ENCODE results near the gene GMFB. TPM values are rescaled to one million over a fixed set of nuclear protein-coding genes. Genes with fewer than 3 reads are reported as not detected.
"Not testable (repeated sequence)": the region's sequence is repeated elsewhere in the genome, so short reads cannot be mapped to it uniquely, and the experiment has no call there.

GMFB gene
- total and polyA plus RNA-seq, 2 experiments from 2014 or later: 26.7 to 38.1 TPM

GRCh38 chr14:54444681-54445080, 44.1 kb downstream of the GMFB start:
- no peak for TF ChIP-seq CTCF (IDR thresholded peaks at IDR 0.05; ENCODE audit: low read depth, low read length)

GRCh38 chr14:54443981-54444380, 44.8 kb downstream of the GMFB start:
- H3K4me3 ChIP-seq: no peak overlapping the region
- TF ChIP-seq CTCF (IDR thresholded peaks at IDR 0.05; ENCODE audit: low read depth, low read length): no peak
- H3K4me1 ChIP-seq (ENCODE audit: low read depth): peaks cover 6% of the 10 kb centered on the region
- DNase-seq (ENCODE audit: low read depth in 1 of 2, low spot score in 1 of 2): no peak
- H3K27ac ChIP-seq: no peak overlapping the region
- H3K27me3 ChIP-seq: no peaks in the 10 kb centered on the region
- no peaks in the 10 kb centered on the region for H3K9me3 ChIP-seq (ENCODE audit: low read depth)
- no peaks in the 10 kb centered on the region for H3K36me3 ChIP-seq

More at GRCh38 chr14:54444681-54445080, 44.1 kb downstream of the GMFB start:
- no peaks in the 10 kb centered on the region for H3K9me3 ChIP-seq (ENCODE audit: low read depth)
- no peak overlapping the region for H3K4me3 ChIP-seq
- H3K4me1 ChIP-seq (ENCODE audit: low read depth): peaks cover 5% of the 10 kb centered on the region
- no peaks in the 10 kb centered on the region for H3K36me3 ChIP-seq
- no peaks in the 10 kb centered on the region for H3K27me3 ChIP-seq
- H3K27ac ChIP-seq: no peak overlapping the region
- DNase-seq (ENCODE audit: low read depth in 1 of 2, low spot score in 1 of 2): peak in 1 of 2 donors; percentile 21

- DNase-seq (ENCODE audit: low read depth in 1 of 2, low spot score in 1 of 2); H3K27me3 ChIP-seq; H3K36me3 ChIP-seq; H3K4me3 ChIP-seq; H3K9me3 ChIP-seq (ENCODE audit: low read depth); H3K27ac ChIP-seq: not testable (repeated sequence)
- H3K4me1 ChIP-seq (ENCODE audit: low read depth): peaks cover 10% of the 10 kb centered on the region
Measured at GRCh38 chr14:54442961-54443360, 45.8 kb downstream of the GMFB start.

GRCh38 chr14:54440873-54441868, 47.6 kb downstream of the GMFB start, which contains the start of gene CNIH1:
TSS of gene CNIH1 (minus strand) at chr14:54441374. CDS start at chr14:54441327, 47 bp downstream.
- H3K4me1 ChIP-seq (ENCODE audit: low read depth): peaks cover 10% of the 10 kb centered on the region
- H3K4me3 ChIP-seq: peak within 1 kb of the TSS; percentile 69
- peak; percentile 94 for TF ChIP-seq CTCF (IDR thresholded peaks at IDR 0.05; ENCODE audit: low read depth, low read length)
- H3K9me3 ChIP-seq (ENCODE audit: low read depth): no peaks in the 10 kb centered on the region
- H3K36me3 ChIP-seq: no peaks in the 10 kb centered on the region
- peak within 1 kb of the TSS; percentile 95 for H3K27ac ChIP-seq
- H3K27me3 ChIP-seq: no peaks in the 10 kb centered on the region
- DNase-seq (ENCODE audit: low read depth in 1 of 2, low spot score in 1 of 2): peak; percentile 95 to 96

- H3K27me3 ChIP-seq: no peaks in the 10 kb centered on the region
- peaks cover 10% of the 10 kb centered on the region for H3K4me1 ChIP-seq (ENCODE audit: low read depth)
- H3K27ac ChIP-seq: peak overlapping the region; percentile 95
- peak in 1 of 2 donors; percentile 25 for DNase-seq (ENCODE audit: low read depth in 1 of 2, low spot score in 1 of 2)
- peak overlapping the region; percentile 69 for H3K4me3 ChIP-seq
- H3K9me3 ChIP-seq (ENCODE audit: low read depth): no peaks in the 10 kb centered on the region
- no peak for TF ChIP-seq CTCF (IDR thresholded peaks at IDR 0.05; ENCODE audit: low read depth, low read length)
- H3K36me3 ChIP-seq: no peaks in the 10 kb centered on the region
Measured at GRCh38 chr14:54440476-54440872, 48.3 kb downstream of the GMFB start.

- H3K27ac ChIP-seq: peak overlapping the region; percentile 95
- no peaks in the 10 kb centered on the region for H3K27me3 ChIP-seq
- peak overlapping the region; percentile 69 for H3K4me3 ChIP-seq
- no peaks in the 10 kb centered on the region for H3K9me3 ChIP-seq (ENCODE audit: low read depth)
- no peaks in the 10 kb centered on the region for H3K36me3 ChIP-seq
- peak in 1 of 2 donors; percentile 67 for DNase-seq (ENCODE audit: low read depth in 1 of 2, low spot score in 1 of 2)
- H3K4me1 ChIP-seq (ENCODE audit: low read depth): peaks cover 10% of the 10 kb centered on the region
- TF ChIP-seq CTCF (IDR thresholded peaks at IDR 0.05; ENCODE audit: low read depth, low read length): no peak
Measured at GRCh38 chr14:54440037-54440436, 48.7 kb downstream of the GMFB start.
